Measurements from ENCODE around the gene TNFSF12.

TNFSF12 gene

GRCh38 chr17:7570351-7570750, 21.5 kb downstream of the TNFSF12 start:
- no peak for DNase-seq (ENCODE audit: low spot score)

- DNase-seq (ENCODE audit: low spot score): no peak
Observed at GRCh38 chr17:7572338-7572587, 23.4 kb downstream of the TNFSF12 start.

- DNase-seq (ENCODE audit: low spot score): peak; percentile 100
Observed at GRCh38 chr17:7572588-7573323, 23.9 kb downstream of the TNFSF12 start.

GRCh38 chr17:7573324-7574080, 24.6 kb downstream of the TNFSF12 start:
- DNase-seq (ENCODE audit: low spot score): peak; percentile 79

GRCh38 chr17:7574176-7574953, 25.5 kb downstream of the TNFSF12 start:
- DNase-seq (ENCODE audit: low spot score): no peak

GRCh38 chr17:7575481-7575883, 26.6 kb downstream of the TNFSF12 start:
- DNase-seq (ENCODE audit: low spot score): no peak

GRCh38 chr17:7575959-7576358, 27.1 kb downstream of the TNFSF12 start:
- no peak for DNase-seq (ENCODE audit: low spot score)

- no peak for DNase-seq (ENCODE audit: low spot score)
Observed at GRCh38 chr17:7576432-7576937, 27.6 kb downstream of the TNFSF12 start.

GRCh38 chr17:7577327-7578199, 28.7 kb downstream of the TNFSF12 start:
- DNase-seq (ENCODE audit: low spot score): peak; percentile 46

- peak; percentile 91 for DNase-seq (ENCODE audit: low spot score)
Observed at GRCh38 chr17:7579001-7579833, 30.4 kb downstream of the TNFSF12 start, which contains the start of gene CD68. Gene CD68 (plus strand): TSS chr17:7579638. CDS start chr17:7579678, 40 bp downstream.

- DNase-seq (ENCODE audit: low spot score): peak; percentile 54
Observed at GRCh38 chr17:7579834-7580603, 31.2 kb downstream of the TNFSF12 start.

- peak; percentile 38 for DNase-seq (ENCODE audit: low spot score)
Observed at GRCh38 chr17:7580604-7581575, 32.0 kb downstream of the TNFSF12 start.

- no peak for DNase-seq (ENCODE audit: low spot score)
Observed at GRCh38 chr17:7582396-7583252, 33.8 kb downstream of the TNFSF12 start.

- DNase-seq (ENCODE audit: low spot score): peak; percentile 98
Observed at GRCh38 chr17:7583253-7584109, 34.6 kb downstream of the TNFSF12 start, which contains the start of gene MPDU1. Gene MPDU1 (plus strand): TSS chr17:7583852. CDS start chr17:7583863, 11 bp downstream.

- DNase-seq (ENCODE audit: low spot score): peak; percentile 82
Observed at GRCh38 chr17:7586673-7587419, 38.0 kb downstream of the TNFSF12 start.
